K562 (cell line): ENCODE results near the gene SOCS6. TPM values are rescaled to one million over a fixed set of nuclear protein-coding genes. Genes with fewer than 3 reads are reported as not detected.

ENCODE experiments used
- ATAC-seq: fragments of 200-7000 bp; cut with Tn5 transposase; 3 replicates; pipeline ENCODE4 v1.9.1; 2020; ENCODE audit warnings: moderate library complexity
- BruUV-seq: library from RNA; stranded (reverse); fragments of 400-500 nt; replicated peaks from 2 replicates; lab custom pipeline; 2021; lab: Mats Ljungman, UMichigan
- CTCF ChIA-PET: fragments of 300-600 bp; formaldehyde crosslinking; extraction: SDS; loops from one replicate; lab custom pipeline; 2021; ENCODE audit warnings: low intra/inter-chr PET ratio; lab: Yijun Ruan, JAX
- POLR2A ChIA-PET: fragments of 300-600, 350-650 bp; sonication (Branson Sonifier 250); formaldehyde crosslinking; extraction: SDS; loops from one replicate; lab custom pipeline; 2021; ENCODE audit warnings: antibody characterized with exemption, inconsistent platforms; lab: Yijun Ruan, JAX
- DNase-seq, 4 experiments: peaks; one replicate each; pipeline versions ENCODE4 v3.0.0 to v3.0.0-alpha.2; 2011 to 2018; ENCODE audit warnings: low spot score in 3 of 4, mixed read lengths in 3 of 4; ENCODE audit errors: extremely low read depth in 1 of 4
- FAIRE-seq: peaks from 2 replicates; lab custom pipeline; 2011; peaks lifted over from hg19 to GRCh38; lab: Jason Lieb, UNC
- H2AFZ ChIP-seq: 2 replicates; pipeline ENCODE4 v1.6.0; 2011; ENCODE audit warnings: low read depth, low read length, control low read depth, inconsistent platforms
- H3K27ac ChIP-seq: fragments of 200-600 bp; 3 replicates; pipeline ENCODE4 v1.8.0; 2011; ENCODE audit warnings: low read depth, mild to moderate bottlenecking, control low read depth, inconsistent platforms, low read length, moderate library complexity, mixed read lengths; ENCODE audit errors: extremely low read depth
- H3K27me3 ChIP-seq, 2 experiments: fragments of 300-600 bp in 1 of 2; 2 replicates in 1 of 2; 3 replicates in 1 of 2; pipeline versions ENCODE4 v1.6.0 to v1.8.0; 2011; ENCODE audit warnings: inconsistent platforms in 2 of 2, low read length in 2 of 2, mild to moderate bottlenecking in 1 of 2, mixed read lengths in 1 of 2, moderate library complexity in 1 of 2; ENCODE audit not compliant: control insufficient read depth in 2 of 2, insufficient read depth in 2 of 2
- H3K36me3 ChIP-seq: fragments of 300-600 bp; 3 replicates; pipeline ENCODE4 v1.8.0; 2011; ENCODE audit warnings: mild to moderate bottlenecking, low read length, inconsistent platforms; ENCODE audit not compliant: control insufficient read depth, insufficient read depth
- H3K4me1 ChIP-seq, 2 experiments: fragments of 200-600 bp in 1 of 2; replicated peaks in 1 of 2; 2 replicates in 1 of 2; 3 replicates in 1 of 2; pipeline versions ENCODE4 v1.5.1 to v1.8.0; 2011; ENCODE audit warnings: inconsistent platforms in 2 of 2, low read length in 2 of 2, mild to moderate bottlenecking in 1 of 2, mixed read lengths in 1 of 2, moderate library complexity in 1 of 2; ENCODE audit not compliant: control insufficient read depth in 2 of 2, insufficient read depth in 2 of 2
- H3K4me2 ChIP-seq: 2 replicates; pipeline ENCODE4 v1.6.1; 2011; ENCODE audit warnings: low read length, control low read depth, inconsistent platforms, mixed read lengths; ENCODE audit not compliant: insufficient read depth
- H3K4me3 ChIP-seq: fragments of 200-600 bp; sonication (generic), shearing (Covaris generic); 2 replicates; pipeline ENCODE4 v1.5.1; 2016; ENCODE audit warnings: control low read depth, inconsistent platforms
- H3K79me2 ChIP-seq: fragments of 200-600 bp; 3 replicates; pipeline ENCODE4 v1.8.0; 2011; ENCODE audit warnings: low read length, inconsistent platforms; ENCODE audit not compliant: control insufficient read depth, insufficient read depth
- H3K9ac ChIP-seq, 2 experiments: 2 replicates each; pipeline versions ENCODE4 v1.6.0 to v1.6.1; 2011; ENCODE audit warnings: low read depth in 2 of 2, low read length in 2 of 2, control low read depth in 1 of 2, inconsistent platforms in 1 of 2, mild to moderate bottlenecking in 1 of 2, mixed read lengths in 1 of 2; ENCODE audit not compliant: insufficient read depth in 1 of 2
- H3K9me1 ChIP-seq: one replicate; pipeline ENCODE4 v1.6.0; 2011; ENCODE audit warnings: inconsistent platforms, mild to moderate bottlenecking, low read length, moderate library complexity; ENCODE audit not compliant: control insufficient read depth, insufficient read depth
- H3K9me3 ChIP-seq: replicated peaks from 2 replicates; pipeline ENCODE4 v1.5.1; 2011; ENCODE audit warnings: low read depth, low read length, inconsistent platforms; ENCODE audit not compliant: control insufficient read depth, insufficient read depth
- H4K20me1 ChIP-seq: replicated peaks from 2 replicates; pipeline ENCODE4 v1.6.1; 2011; ENCODE audit warnings: low read length, inconsistent platforms, mixed read lengths; ENCODE audit not compliant: control insufficient read depth, insufficient read depth
- BRCA1 ChIP-seq, 2 experiments: fragments of 450-650 bp in 1 of 2; sonication (generic) in 1 of 2; formaldehyde crosslinking in 1 of 2; IDR thresholded peaks; 2 replicates each; pipeline versions ENCODE4 v1.5.0 to v1.6.1; 2017 to 2020; ENCODE audit warnings: mild to moderate bottlenecking in 1 of 2, missing genetic modification reagents in 1 of 2
- CTCF ChIP-seq, 3 experiments: IDR thresholded peaks in 2 of 3; conservative IDR thresholded peaks in 1 of 3; 2 replicates each; pipeline ENCODE4 v1.5.1; 2011 to 2012; ENCODE audit warnings: low read length in 3 of 3, mild to moderate bottlenecking in 3 of 3, control low read depth in 2 of 3, improper control_type of control experiment in 1 of 3, inconsistent platforms in 1 of 3, low read depth in 1 of 3, mixed read lengths in 1 of 3, moderate library complexity in 1 of 3; ENCODE audit not compliant: insufficient read depth in 2 of 3
- RERE ChIP-seq: sonication (generic); formaldehyde crosslinking; IDR thresholded peaks from 2 replicates; pipeline ENCODE4 v1.8.0; 2023; ENCODE audit warnings: missing genetic modification reagents, mild to moderate bottlenecking, borderline replicate concordance
- ZNF212 ChIP-seq: fragments of 450-650 bp; formaldehyde crosslinking; IDR thresholded peaks from 2 replicates; pipeline ENCODE4 v1.4.0; 2020; ENCODE audit warnings: mild to moderate bottlenecking
- WGBS: fragments of 100-300 bp; shearing (Covaris generic); methylation state at CpG from one replicate; pipeline ENCODE4 v1.1.6; 2016; ENCODE audit warnings: low coverage, mixed read lengths; ENCODE audit not compliant: insufficient coverage; ENCODE audit errors: missing lambda C conversion rate; 5-methylcytosine and 5-hydroxymethylcytosine counted together
- in situ Hi-C: fragments of 300-500 bp; cut with MboI; formaldehyde crosslinking; loops from 4 replicates; pipeline ENCODE4 v1.15.0; 2018; ENCODE audit warnings: inconsistent platforms, mixed read lengths
- intact Hi-C: fragments of 100-400 bp; cut with micrococcal nuclease; formaldehyde crosslinking; loops from 2 replicates; pipeline ENCODE4 v1.14.2; 2022
- polyA plus RNA-seq, 8 experiments: library from polyadenylated mRNA; depleted of rRNA in 4 of 8; stranded (reverse) in 5 of 8; unstranded in 3 of 8; fragments of >200 nt; fragmentation: Nextera tagmentation in 2 of 8; fragmentation: Illumina TruSeq in 1 of 8; extraction: Ambion mirVana in 2 of 8; extraction: Trizol in 1 of 8; gene quantifications; 2 replicates each; pipeline versions ENCODE4 v1.2.1 to v1.2.3, GENCODE V29; 2011 to 2014; ENCODE audit warnings: inconsistent platforms in 1 of 8, missing spikeins in 1 of 8
- total RNA-seq, 7 experiments: library from RNA; depleted of rRNA in 6 of 7; stranded (reverse); fragments of >200 nt in 6 of 7; fragmentation: Illumina TruSeq in 2 of 7; extraction: Trizol in 2 of 7; gene quantifications; 2 replicates each; pipeline versions ENCODE4 v1.2.1 to v1.2.3, GENCODE V29; 2011 to 2021; ENCODE audit warnings: low replicate concordance in 1 of 7

SOCS6 gene
- total and polyA plus RNA-seq, 9 of the 15 experiments (the other 6 are each of a cell fraction or from before 2014, with no cell fraction given): 2.5 to 7.1 (median 5.6) TPM

GRCh38 chr18:70326255-70326654 lies 37.4 kb downstream of the SOCS6 start:
- in situ Hi-C loops: no loop called here
- H3K79me2 ChIP-seq: peaks cover 9% of the 10 kb centered on the region; the same call in 2 of the 3 replicates
- no peak overlapping the region for H2AFZ ChIP-seq
- H3K9ac ChIP-seq: no peak overlapping the region
- ATAC-seq (no peak), FAIRE-seq (no peak)
- CTCF ChIA-PET: no interaction called here
- intact Hi-C loops: no loop called here
- no peak overlapping the region for H3K4me3 ChIP-seq
- BruUV-seq: no TSS peak
- H3K36me3 ChIP-seq: peaks cover 14% of the 10 kb centered on the region; the same call in 2 of the 3 replicates
- H3K27ac ChIP-seq: no peak overlapping the region
- POLR2A ChIA-PET: interaction anchor here (1.0 kb wide), 1 partner anchor 69 kb away, joined by 5 read pairs; no protein-coding TSS in a partner anchor
- no peaks in the 10 kb centered on the region; a peak in 1 of 5 replicates for H3K4me1 ChIP-seq
- H4K20me1 ChIP-seq: no peaks in the 10 kb centered on the region
- TF ChIP-seq RERE (CRISPR knock-in tag) (no peak), CTCF (IDR thresholded peaks at IDR 0.05 in 2 of 3, conservative IDR thresholded peaks at IDR 0.05 in 1 of 3; ENCODE audit: insufficient read depth in 2 of 3, low read depth in 1 of 3, low read length in 3 of 3) (no peak), BRCA1 (IDR thresholded peaks at IDR 0.05) (no peak), BRCA1 (CRISPR knock-in tag; IDR thresholded peaks at IDR 0.05) (no peak), ZNF212 (CRISPR knock-in tag) (no peak)
- TF ChIP-seq, all 486 proteins: peak for 0
- no peak for DNase-seq
- no peak overlapping the region for H3K4me2 ChIP-seq
- WGBS: 50% methylated on average over 1 of the region's 1 CpG
- H3K27me3 ChIP-seq: no peaks in the 10 kb centered on the region
- H3K9me1 ChIP-seq: no peaks in the 10 kb centered on the region
- no peaks in the 10 kb centered on the region for H3K9me3 ChIP-seq
